B cell (primary cell): ENCODE results near the gene PRDM9.

Experiments used
- CTCF ChIP-seq: fragments of 200-600 bp; IDR thresholded peaks from one replicate; pipeline ENCODE4 v1.8.0; 2022; ENCODE audit warnings: antibody characterized with exemption, mild to moderate bottlenecking
- EZH2 ChIP-seq: IDR thresholded peaks from 2 replicates; pipeline ENCODE4 v1.6.1; 2012; ENCODE audit warnings: borderline replicate concordance, low read depth, mild to moderate bottlenecking, moderate library complexity, low read length; ENCODE audit not compliant: insufficient read depth, poor library complexity, severe bottlenecking

DNA sequence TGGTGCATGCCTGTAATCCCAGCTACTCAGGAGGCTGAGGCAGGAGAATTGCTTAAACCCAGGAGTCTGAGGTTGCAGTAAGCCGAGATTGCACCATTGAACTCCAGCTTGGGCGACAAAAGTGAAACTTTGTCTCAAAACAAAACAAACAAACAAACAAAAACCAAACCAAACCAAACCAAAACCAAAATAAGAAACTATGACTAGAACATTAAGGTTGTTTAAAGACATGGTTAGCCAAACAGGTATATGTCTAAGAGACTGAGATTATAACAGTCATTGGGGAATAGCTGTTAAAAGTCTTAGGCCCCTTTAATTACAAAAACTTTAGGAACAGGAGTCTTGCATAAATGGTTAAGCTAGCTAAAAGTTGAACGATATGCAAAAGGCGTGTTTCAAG lies 63.6 kb downstream of the PRDM9 start:
- TF ChIP-seq CTCF: no peak
- TF ChIP-seq EZH2: no peak
